Activated CD4-positive, alpha-beta T cell treated with anti-CD3 and anti-CD28 coated beads for 24 hours (primary cell): ENCODE results near the gene GRAMD2B.

Experiments used
- DNase-seq, 2 donors: peaks; one replicate each; pipeline ENCODE4 v3.0.0-alpha.2; 2020; ENCODE audit warnings: low read depth in 2 of 2

Gene GRAMD2B

GRCh38 chr5:126536874-126537273 lies 113.7 kb downstream of the GRAMD2B start:
- DNase-seq, result no peak

DNA sequence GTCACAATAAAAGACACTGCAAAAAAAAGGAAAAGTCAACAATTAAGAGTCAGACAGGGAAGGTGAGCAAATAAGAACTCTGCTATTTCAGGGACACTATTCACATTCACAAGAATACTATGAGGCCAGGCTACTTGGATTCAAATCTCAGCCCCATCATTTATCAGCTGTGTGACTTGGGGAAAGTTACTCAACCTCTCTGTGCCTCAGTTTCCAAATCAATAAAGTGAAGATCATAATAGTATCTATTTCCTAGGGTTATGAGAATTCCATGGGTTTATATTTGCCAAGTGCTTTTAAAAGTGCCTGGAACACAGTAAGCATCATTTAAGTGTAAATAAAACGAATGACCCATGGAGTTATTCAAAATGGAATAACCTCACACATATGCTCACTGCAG lies 115.4 kb downstream of the GRAMD2B start:
- DNase-seq, result no peak

DNA sequence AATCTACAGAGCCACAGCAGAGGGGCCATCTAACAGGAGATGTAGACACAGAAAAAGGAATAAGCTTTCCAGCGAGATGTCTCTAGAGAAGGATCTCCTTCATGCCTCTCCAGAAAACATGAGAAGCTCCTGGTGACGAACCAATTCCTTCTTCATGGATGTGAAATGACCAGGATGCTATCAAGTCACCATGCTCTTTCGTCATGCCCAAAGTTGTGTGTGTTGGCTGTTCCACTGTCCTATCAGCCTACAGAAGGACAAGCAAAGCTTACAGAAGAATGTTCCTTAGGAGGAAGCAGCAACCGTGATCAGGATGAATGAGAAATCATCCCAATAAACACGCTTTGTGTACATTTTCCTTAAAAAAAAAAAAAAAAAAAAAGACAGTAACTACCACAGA lies 117.4 kb downstream of the GRAMD2B start:
- DNase-seq, result no peak

- no peak for DNase-seq
Observed at GRCh38 chr5:126542441-126542840, 119.2 kb downstream of the GRAMD2B start.

- no peak for DNase-seq
Observed at GRCh38 chr5:126543009-126543408, 119.8 kb downstream of the GRAMD2B start.

- DNase-seq, result no peak
Observed at GRCh38 chr5:126543660-126544059, 120.5 kb downstream of the GRAMD2B start.
